ENCODE measurements around the gene RHEX.

The RHEX gene

DNA sequence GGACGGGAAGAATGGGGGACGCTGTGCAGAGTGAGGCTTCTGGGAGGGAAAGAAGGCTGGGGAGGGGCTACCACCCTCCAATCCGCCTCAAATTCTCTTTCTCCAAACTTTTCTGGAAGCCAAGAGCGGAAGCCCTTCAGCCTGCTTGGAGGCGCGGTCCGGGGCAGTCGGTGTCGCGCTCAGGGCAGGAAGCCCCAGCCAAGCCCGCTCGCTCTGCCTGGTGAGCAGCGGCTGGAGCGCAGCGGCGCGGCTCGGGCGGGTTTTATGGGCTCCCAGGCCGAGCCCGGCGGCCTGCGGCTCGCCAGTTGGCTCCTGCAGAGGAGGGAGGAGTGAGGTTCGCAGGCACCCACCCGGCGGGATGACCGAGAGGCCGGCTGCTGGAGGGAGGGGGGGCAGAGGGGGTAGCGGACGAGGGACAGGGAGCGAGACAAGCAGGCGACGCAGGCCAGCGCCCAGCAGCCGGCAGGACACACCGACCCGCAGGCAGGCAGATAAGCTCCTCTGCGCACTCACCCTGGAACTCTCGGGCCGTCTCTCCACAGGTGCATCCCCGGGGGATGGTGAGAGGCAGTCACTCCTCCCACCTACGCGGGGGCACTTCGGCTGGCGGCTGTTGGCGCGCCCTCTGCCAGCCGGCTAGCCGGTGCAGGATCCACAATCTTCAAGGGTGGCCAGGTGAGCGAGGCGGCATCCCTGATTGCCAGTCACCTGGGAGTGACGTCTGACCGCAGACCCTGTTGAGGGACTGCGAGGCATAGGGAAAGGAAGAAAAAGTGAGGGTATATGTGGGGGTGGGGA lies 64.4 kb downstream of the RHEX start, which contains the start of gene AVPR1B:
Gene AVPR1B (minus strand): TSS at position 238 of the 798 bp plus-strand sequence. CDS start 498 bp downstream, outside the sequence.
- TF ChIP-seq, protein P1, sequence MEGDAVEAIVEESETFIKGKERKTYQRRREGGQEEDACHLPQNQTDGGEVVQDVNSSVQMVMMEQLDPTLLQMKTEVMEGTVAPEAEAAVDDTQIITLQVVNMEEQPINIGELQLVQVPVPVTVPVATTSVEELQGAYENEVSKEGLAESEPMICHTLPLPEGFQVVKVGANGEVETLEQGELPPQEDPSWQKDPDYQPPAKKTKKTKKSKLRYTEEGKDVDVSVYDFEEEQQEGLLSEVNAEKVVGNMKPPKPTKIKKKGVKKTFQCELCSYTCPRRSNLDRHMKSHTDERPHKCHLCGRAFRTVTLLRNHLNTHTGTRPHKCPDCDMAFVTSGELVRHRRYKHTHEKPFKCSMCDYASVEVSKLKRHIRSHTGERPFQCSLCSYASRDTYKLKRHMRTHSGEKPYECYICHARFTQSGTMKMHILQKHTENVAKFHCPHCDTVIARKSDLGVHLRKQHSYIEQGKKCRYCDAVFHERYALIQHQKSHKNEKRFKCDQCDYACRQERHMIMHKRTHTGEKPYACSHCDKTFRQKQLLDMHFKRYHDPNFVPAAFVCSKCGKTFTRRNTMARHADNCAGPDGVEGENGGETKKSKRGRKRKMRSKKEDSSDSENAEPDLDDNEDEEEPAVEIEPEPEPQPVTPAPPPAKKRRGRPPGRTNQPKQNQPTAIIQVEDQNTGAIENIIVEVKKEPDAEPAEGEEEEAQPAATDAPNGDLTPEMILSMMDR (IDR thresholded peaks at IDR 0.05; ENCODE audit: insufficient read depth, low read depth, low read length, missing control alignments): no peak
- H3K4me3 ChIP-seq (ENCODE audit: low read depth, low read length): no peak within 1 kb of the TSS
- no peak for DNase-seq (ENCODE audit: low read depth)

DNA sequence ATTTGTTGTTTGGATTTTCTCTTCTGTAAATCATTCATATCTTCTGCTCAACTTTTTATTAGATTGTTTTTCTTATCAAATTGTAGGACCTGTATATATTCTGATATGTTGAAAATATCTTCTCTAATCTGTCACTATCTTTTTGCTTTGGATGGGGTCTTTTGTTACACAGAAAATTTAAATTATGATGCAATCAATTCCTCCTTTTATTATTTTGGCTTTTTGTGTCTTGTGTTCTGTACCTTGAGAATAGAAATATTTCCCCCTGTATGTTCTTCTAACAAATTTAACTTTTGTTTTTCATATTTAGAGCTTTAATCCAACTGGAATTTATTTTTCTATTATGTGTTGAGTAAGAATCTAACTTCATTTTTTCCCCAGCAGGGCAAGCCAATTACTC lies 67.4 kb downstream of the RHEX start:
- H3K4me3 ChIP-seq (ENCODE audit: low read depth, low read length): no peak overlapping the region
- DNase-seq (ENCODE audit: low read depth): no peak
- TF ChIP-seq, protein P1 (IDR thresholded peaks at IDR 0.05; ENCODE audit: insufficient read depth, low read depth, low read length, missing control alignments): no peak

DNA sequence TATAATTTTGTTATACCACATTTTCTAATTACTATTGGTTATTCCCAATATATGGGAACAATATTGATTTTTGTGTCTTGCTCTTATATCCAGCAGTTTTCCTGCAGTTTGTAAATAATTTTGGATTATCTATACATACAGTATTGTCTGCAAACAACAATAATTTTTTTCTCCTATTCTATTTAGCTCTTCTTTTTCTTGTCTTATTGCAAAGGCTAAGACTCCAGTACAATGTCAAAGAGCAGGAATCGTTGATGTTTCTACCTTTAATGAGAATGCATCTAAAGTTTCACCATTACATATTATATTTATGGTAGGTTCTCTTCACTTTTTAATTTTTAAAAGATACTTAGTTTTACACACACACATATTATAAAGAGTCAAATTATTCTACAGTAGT lies 68.3 kb downstream of the RHEX start:
- TF ChIP-seq, protein P1 (IDR thresholded peaks at IDR 0.05; ENCODE audit: insufficient read depth, low read depth, low read length, missing control alignments): no peak
- no peak overlapping the region for H3K4me3 ChIP-seq (ENCODE audit: low read depth, low read length)
- DNase-seq (ENCODE audit: low read depth): no peak

DNA sequence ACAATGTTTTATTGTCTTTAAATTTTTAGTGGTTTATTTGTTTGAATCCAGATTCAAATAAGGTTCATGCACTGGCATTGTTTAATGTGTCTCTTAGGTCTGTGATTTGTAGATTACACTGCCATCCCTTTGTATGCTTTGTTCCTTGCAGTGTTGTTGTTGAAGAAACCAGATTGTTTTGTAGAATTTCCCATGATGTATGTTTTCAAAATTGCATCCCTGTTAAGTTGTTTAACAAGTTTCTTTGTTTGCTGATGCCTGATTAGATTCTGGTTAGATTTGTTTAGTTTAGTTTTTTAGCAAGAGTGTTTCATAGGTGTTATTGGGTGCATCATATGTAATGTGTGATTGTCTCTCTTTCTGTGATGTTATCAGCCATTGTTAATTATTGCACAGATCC lies 69.7 kb downstream of the RHEX start:
- H3K4me3 ChIP-seq (ENCODE audit: low read depth, low read length): no peak overlapping the region
- no peak for DNase-seq (ENCODE audit: low read depth)
- TF ChIP-seq, protein P1 (IDR thresholded peaks at IDR 0.05; ENCODE audit: insufficient read depth, low read depth, low read length, missing control alignments): no peak

DNA sequence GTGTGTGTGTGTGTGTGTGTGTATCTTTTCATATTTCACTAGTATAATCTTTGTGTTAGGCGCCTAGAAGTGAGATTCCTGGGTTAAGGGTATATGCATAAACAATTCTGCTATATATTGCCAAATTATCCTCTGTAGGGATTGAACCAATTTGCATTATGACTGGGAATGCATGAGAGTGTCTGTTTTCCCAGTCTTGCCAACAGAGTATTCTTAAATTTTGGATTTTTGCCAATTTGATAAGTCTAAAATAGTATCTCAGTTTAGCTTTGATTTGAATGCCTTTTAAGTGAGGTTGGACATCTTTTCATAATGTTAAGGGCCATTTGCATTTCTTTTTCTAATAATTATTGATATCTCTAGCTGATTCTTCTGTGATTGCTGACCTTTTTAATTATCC lies 72.4 kb downstream of the RHEX start:
- H3K4me3 ChIP-seq (ENCODE audit: low read depth, low read length): no peak overlapping the region
- no peak for DNase-seq (ENCODE audit: low read depth)
- TF ChIP-seq, protein P1 (IDR thresholded peaks at IDR 0.05; ENCODE audit: insufficient read depth, low read depth, low read length, missing control alignments): no peak

DNA sequence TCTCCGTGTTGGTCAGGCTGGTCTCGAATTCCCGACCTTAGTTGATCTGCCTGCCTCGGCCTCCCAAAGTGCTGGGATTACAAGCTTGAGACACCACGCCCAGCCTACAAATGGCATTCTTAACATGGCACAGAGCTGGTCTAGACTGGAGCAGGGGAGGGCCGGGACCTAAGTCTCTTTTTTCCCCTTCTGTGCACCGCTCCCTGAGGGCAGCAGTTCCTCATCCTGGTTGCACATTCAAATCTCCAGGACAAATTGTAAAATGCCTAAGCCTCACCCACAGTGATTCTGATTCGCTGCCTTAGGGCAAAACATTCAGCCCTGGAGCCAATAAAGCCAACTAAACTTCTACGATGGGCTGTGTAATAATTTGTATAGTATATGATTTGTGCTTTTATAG lies 74.4 kb downstream of the RHEX start:
- TF ChIP-seq, protein P1 (IDR thresholded peaks at IDR 0.05; ENCODE audit: insufficient read depth, low read depth, low read length, missing control alignments): no peak
- no peak overlapping the region for H3K4me3 ChIP-seq (ENCODE audit: low read depth, low read length)
- DNase-seq (ENCODE audit: low read depth): no peak

DNA sequence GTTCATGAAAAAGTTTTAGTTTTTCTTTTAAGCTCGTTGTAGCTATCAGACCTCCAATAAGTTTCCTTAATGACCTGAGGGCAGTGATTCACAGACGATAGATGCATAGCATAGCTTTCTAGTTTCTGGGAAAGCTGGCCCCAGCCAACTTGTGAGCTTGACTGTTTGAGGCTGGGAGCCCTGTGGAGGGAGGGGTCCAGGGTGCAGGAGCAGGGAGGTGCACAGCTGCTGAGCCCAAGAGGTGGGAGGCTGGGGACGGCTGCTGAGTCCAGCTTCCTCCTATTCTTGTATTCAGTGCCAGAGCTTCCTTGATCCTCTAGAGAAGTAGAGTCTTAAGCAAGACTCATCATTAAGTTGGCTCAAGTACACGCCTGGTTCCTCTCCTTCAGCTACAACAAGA lies 75.2 kb downstream of the RHEX start:
- TF ChIP-seq, protein P1 (IDR thresholded peaks at IDR 0.05; ENCODE audit: insufficient read depth, low read depth, low read length, missing control alignments): no peak
- no peak for DNase-seq (ENCODE audit: low read depth)
- H3K4me3 ChIP-seq (ENCODE audit: low read depth, low read length): no peak overlapping the region
